22Rv1 (cell line): ENCODE results near the gene GFAP.

Experiments used
- H3K27ac ChIP-seq: fragments of 450-650 bp; 2 replicates; pipeline ENCODE4 v1.5.1; 2017
- ZFX ChIP-seq: fragments of 450-650 bp; IDR thresholded peaks from 2 replicates; pipeline ENCODE4 v1.6.1; 2017; ENCODE audit warnings: antibody characterized with exemption, borderline replicate concordance
- TF ChIP-seq, protein P1 (sequence below): fragments of 450-650 bp; IDR thresholded peaks from 2 replicates; pipeline ENCODE4 v1.5.1; 2017; ENCODE audit warnings: mild to moderate bottlenecking

GFAP gene

GRCh38 chr17:44924107-44924544 lies 8.8 kb upstream of the GFAP start:
- TF ChIP-seq, protein P1, sequence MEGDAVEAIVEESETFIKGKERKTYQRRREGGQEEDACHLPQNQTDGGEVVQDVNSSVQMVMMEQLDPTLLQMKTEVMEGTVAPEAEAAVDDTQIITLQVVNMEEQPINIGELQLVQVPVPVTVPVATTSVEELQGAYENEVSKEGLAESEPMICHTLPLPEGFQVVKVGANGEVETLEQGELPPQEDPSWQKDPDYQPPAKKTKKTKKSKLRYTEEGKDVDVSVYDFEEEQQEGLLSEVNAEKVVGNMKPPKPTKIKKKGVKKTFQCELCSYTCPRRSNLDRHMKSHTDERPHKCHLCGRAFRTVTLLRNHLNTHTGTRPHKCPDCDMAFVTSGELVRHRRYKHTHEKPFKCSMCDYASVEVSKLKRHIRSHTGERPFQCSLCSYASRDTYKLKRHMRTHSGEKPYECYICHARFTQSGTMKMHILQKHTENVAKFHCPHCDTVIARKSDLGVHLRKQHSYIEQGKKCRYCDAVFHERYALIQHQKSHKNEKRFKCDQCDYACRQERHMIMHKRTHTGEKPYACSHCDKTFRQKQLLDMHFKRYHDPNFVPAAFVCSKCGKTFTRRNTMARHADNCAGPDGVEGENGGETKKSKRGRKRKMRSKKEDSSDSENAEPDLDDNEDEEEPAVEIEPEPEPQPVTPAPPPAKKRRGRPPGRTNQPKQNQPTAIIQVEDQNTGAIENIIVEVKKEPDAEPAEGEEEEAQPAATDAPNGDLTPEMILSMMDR = no peak
- TF ChIP-seq ZFX = no peak
- H3K27ac ChIP-seq = peak overlapping the region; percentile 74

DNA sequence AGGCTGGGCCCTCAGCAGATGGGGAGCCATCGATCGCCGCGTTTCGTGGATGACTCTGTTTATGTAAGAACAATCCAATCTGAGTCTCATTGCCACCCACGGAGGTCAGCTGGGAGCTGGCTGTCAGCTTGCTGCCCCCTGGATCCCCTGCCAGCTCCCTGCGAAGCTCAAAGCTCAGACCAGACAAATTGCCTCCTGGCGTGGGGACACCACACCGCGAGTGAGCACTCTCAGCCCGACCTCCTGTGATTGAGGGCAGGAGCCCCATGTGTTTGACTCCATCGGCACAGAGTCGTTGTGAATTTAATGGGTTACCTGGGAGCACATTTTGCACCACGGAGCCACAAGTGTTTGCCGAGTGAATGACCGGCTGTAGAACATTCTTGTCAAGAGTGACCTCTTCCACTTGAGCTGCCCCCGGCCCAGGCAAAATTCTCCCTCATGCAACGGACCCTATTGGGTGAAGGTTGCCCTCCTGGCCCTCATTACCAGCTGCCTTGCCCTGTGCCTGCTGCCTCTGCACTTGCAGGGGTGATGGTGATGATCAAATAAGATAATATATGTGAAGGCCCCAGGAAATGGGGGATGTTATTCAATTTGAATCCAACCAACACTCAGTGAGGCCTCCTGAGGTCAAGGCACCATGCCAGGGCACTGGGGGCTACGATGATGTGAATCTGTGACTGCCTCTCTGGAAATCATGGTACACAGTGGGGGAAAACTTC lies 7.6 kb upstream of the GFAP start:
- no peak overlapping the region for H3K27ac ChIP-seq
- TF ChIP-seq, protein P1 = no peak
- TF ChIP-seq ZFX = no peak

DNA sequence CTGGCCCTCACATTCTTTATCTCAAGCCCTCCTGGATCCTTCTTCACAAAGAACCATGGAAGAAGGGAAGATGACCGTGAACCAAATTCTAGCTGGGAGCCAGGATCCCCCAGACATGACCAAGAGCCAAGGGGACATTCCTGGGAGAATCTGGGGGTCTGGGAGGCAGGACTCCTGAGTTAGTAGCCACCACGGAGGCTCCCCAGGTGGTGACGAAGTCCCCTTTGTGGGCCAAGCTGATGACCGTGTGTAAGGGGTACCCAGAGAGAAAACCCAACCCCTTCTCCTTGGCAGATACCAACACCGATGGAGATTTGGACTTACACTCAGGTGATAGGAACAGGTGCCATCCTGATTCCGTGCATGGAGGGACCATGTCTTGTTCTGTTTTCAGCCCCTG lies 6.8 kb upstream of the GFAP start:
- no peak overlapping the region for H3K27ac ChIP-seq
- no peak for TF ChIP-seq ZFX
- TF ChIP-seq, protein P1 = no peak

- no peak for TF ChIP-seq ZFX
- TF ChIP-seq, protein P1 = no peak
- H3K27ac ChIP-seq = no peak overlapping the region
These were observed 6.0 kb upstream of the GFAP start for GRCh38 chr17:44921122-44921882.

DNA sequence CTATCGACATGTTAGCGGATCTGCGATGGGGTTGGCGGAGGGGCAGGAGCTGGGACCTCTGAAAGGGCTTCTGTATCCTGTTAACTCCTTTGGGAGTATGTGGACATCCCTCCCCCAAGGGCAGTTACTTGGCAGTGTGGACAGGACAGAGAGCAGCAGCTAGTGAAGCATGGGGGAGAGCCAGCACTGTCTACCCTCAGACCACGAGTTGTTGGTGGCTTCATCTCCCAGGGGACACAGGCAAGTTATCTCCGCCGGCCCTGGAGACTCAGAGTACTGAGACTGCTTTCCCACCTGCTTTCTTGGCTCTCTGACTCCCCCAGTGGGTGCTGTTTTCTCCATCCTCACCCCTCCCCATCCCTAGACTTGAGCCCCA lies 5.3 kb upstream of the GFAP start:
- no peak overlapping the region for H3K27ac ChIP-seq
- no peak for TF ChIP-seq ZFX
- TF ChIP-seq, protein P1 = no peak

GRCh38 chr17:44919885-44920564 lies 4.7 kb upstream of the GFAP start:
- H3K27ac ChIP-seq = no peak overlapping the region
- TF ChIP-seq, protein P1 = peak; percentile 90
- no peak for TF ChIP-seq ZFX
